ENCODE measurements around the gene ZNF358. TPM values are rescaled to one million over a fixed set of nuclear protein-coding genes. Genes with fewer than 3 reads are reported as not detected.

Gene ZNF358
- total and polyA plus RNA-seq, 2 donors (not counting 3 experiments of a cell fraction or from before 2014, with no cell fraction given), result 51.2 to 83.2 TPM

DNA sequence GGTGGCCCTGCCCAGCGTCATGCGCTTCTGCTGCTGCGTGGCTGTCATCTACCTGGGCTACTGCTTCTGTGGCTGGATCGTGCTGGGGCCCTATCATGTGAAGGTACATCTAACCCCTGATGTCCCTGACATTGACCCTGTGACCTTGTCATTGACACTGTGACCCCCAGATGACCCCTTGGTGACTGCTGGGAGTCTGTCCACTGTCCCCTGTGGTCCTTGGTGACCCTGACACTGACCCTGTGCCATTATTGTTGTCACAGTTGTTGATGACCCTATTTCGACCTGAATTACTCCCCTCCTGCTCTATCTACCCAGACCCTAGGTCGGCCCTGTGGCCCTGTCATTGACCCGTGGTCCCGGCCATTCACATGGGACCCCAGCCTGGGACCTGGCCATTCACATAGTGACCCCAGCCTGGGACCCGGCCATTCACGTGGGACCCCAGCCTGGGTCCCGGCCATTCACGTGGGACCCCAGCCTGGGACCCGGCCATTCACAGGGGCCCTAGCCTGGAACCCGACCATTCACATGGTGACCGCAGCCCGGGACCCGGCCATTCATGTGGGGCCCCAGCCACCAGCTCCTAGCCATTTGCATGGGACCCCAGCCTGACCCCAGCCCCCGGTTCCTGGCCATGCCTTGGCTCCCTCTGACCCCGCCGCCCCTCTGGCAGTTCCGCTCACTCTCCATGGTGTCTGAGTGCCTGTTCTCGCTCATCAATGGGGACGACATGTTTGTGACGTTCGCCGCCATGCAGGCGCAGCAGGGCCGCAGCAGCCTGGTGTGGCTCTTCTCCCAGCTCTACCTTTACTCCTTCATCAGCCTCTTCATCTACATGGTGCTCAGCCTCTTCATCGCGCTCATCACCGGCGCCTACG, 13.9 kb downstream of the ZNF358 start:
- no peaks in the 10 kb centered on the region for H3K9me1 ChIP-seq (replicated peaks; ENCODE audit: control insufficient read depth, extremely low read depth, insufficient read depth, low read length)
- H3K27me3 ChIP-seq (ENCODE audit: control insufficient read depth in 2 of 2, insufficient read depth in 2 of 2, low read length in 2 of 2), result no peaks in the 10 kb centered on the region
- H3K27ac ChIP-seq (ENCODE audit: insufficient read depth, low read depth, low read length), result no peak overlapping the region
- POLR2A ChIA-PET, result no interaction called here
- no peak overlapping the region for H2AFZ ChIP-seq (ENCODE audit: low read depth, low read length)
- CTCF ChIA-PET, result no interaction called here
- BruUV-seq (replicated peaks), result no TSS peak
- H3K4me1 ChIP-seq (ENCODE audit: control insufficient read depth, extremely low read depth, insufficient read depth, low read length), result peaks cover 3% of the 10 kb centered on the region
- H4K20me1 ChIP-seq (replicated peaks; ENCODE audit: control insufficient read depth, extremely low read depth, insufficient read depth, low read length), result no peaks in the 10 kb centered on the region
- no peaks in the 10 kb centered on the region for H3K9me3 ChIP-seq (replicated peaks; ENCODE audit: control insufficient read depth, insufficient read depth, low read length)
- H3K9ac ChIP-seq (replicated peaks; ENCODE audit: extremely low read depth, insufficient read depth, low read length), result no peak overlapping the region
- FAIRE-seq, result no peak
- H3K4me3 ChIP-seq (replicated peaks in 1 of 3; ENCODE audit: insufficient read depth in 1 of 3, low read depth in 1 of 3, low read length in 3 of 3), result no peak overlapping the region
- no peak for DNase-seq (ENCODE audit: low read depth, low spot score)
- no peak overlapping the region for H3K4me2 ChIP-seq (ENCODE audit: insufficient read depth, low read length)
- intact Hi-C loops (cut with micrococcal nuclease) (loop anchor here (5.0 kb wide), 1 partner anchor 138 kb away; no protein-coding TSS in a partner anchor), dilution Hi-C loops (cut with MboI; ENCODE audit: extremely low pct_ligation_motif_present, low sequenced_read_pairs) (no loop called here)
- H3K36me3 ChIP-seq (ENCODE audit: control insufficient read depth in 2 of 2, extremely low read depth in 1 of 2, insufficient read depth in 2 of 2, low read length in 2 of 2), result peaks cover 3 to 11% of the 10 kb centered on the region in 2 experiments
- H3K79me2 ChIP-seq (ENCODE audit: control insufficient read depth, insufficient read depth, low read length), result no peaks in the 10 kb centered on the region
- TF ChIP-seq, protein P1, sequence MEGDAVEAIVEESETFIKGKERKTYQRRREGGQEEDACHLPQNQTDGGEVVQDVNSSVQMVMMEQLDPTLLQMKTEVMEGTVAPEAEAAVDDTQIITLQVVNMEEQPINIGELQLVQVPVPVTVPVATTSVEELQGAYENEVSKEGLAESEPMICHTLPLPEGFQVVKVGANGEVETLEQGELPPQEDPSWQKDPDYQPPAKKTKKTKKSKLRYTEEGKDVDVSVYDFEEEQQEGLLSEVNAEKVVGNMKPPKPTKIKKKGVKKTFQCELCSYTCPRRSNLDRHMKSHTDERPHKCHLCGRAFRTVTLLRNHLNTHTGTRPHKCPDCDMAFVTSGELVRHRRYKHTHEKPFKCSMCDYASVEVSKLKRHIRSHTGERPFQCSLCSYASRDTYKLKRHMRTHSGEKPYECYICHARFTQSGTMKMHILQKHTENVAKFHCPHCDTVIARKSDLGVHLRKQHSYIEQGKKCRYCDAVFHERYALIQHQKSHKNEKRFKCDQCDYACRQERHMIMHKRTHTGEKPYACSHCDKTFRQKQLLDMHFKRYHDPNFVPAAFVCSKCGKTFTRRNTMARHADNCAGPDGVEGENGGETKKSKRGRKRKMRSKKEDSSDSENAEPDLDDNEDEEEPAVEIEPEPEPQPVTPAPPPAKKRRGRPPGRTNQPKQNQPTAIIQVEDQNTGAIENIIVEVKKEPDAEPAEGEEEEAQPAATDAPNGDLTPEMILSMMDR (IDR thresholded peaks at IDR 0.05; ENCODE audit: extremely low read depth in 1 of 2, insufficient read depth in 1 of 2, low read depth in 1 of 2, low read length in 2 of 2), result no peak
- TF ChIP-seq POLR2AphosphoS5 (IDR thresholded peaks at IDR 0.05; ENCODE audit: insufficient read depth, low read depth, low read length) (no peak), MYC (IDR thresholded peaks at IDR 0.05; ENCODE audit: low read depth, low read length) (no peak), JUN (IDR thresholded peaks at IDR 0.05; ENCODE audit: borderline replicate concordance, insufficient read depth, insufficient read length, low read depth) (no peak), GATA2 (IDR thresholded peaks at IDR 0.05; ENCODE audit: insufficient read depth, insufficient read length, low read depth, low read length) (no peak), MAX (IDR thresholded peaks at IDR 0.05; ENCODE audit: insufficient read depth, insufficient read length) (no peak), EZH2 (IDR thresholded peaks at IDR 0.05; ENCODE audit: borderline replicate concordance, low read depth, low read length, severe bottlenecking) (no peak), POLR2A (IDR thresholded peaks at IDR 0.05; ENCODE audit: low read depth, low read length) (no peak)
